ENCODE data around the gene CCR1.
"Not testable (repeated sequence)": the region's sequence is repeated elsewhere in the genome, so short reads cannot be mapped to it uniquely, and the experiment has no call there.

Gene CCR1

DNA sequence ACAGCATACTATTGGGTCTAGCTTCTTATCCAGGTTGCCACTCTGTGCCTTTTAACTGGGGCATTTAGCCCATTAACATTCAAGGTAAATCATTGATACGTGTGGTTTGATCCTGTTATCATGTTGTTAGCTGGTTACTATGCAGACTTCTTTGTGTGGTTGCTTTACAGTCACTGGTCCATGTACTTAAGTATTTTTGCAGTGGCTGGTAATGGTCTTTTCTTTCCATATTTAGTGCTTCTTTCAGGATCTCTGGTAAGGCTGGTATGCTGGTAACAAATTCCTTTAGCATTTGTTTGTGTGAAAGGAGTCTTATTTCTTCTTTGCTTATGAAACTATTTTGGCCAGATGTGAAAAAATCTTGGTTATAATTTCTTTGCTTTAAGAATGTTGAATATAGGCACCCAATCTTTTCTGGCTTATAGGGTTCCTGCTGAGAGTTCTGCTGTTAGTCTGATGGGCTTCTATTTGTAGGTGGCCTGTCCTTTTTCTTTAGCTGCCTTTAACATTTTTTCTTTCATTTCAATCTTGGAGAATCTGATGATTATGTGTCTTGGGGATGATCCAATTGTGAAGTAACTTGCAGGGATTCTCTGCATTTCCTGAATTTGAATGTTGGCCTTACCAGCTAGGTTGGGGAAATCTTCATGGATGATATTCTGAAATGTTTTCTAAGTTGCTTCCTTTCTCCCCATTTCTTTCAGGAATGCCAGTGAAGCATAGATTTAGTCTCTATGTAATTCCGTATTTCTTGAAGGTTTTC, 39.3 kb downstream of the CCR1 start:
- no peak for DNase-seq (ENCODE audit: low spot score)

DNA sequence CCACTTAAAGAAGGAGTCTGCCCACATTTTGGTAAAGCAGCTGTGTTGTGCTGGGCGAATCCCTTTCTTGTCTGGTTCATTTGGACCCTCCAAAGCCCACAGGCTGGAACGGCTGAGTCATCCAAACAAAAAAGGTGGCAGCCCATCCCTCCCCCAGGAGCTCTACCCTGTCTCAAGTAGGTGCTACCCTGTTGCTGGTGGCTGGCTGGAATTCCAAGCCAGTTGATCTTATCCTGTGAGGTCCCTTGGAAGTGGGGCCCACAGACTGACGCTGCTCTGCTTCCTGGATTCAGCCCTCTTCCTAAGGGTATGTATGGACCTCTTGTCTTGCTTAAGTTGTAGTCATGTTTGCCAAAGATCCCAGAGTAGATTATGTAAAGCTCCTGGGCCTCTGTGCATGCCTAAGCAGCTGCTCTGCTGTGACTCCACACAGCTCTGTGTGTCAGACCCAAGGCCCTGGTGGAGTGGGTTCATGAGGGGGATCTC, 44.5 kb downstream of the CCR1 start:
- DNase-seq (ENCODE audit: low spot score): no peak

- DNase-seq (ENCODE audit: low spot score): no peak
Measured at GRCh38 chr3:46162975-46163555, 45.0 kb downstream of the CCR1 start.

DNA sequence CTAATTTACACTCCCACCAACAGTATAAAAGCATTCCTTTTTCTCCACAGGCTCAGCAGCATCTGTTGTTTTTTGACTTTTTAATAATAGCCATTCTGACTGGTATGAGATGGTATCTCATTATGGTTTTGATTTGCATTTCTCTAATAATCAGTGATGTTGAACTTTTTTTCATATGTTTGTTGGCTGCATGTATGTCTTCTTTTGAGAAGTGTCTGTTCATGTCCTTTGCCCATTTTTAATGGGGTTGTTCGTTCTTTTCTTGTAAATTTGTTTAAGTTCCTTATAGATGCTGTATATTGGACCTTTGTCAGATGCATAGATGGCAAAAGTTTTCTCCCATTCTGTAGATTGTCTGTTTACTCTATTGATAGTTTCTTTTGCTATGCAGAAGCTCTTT, 50.4 kb downstream of the CCR1 start:
- DNase-seq (ENCODE audit: low spot score): not testable (repeated sequence)

DNA sequence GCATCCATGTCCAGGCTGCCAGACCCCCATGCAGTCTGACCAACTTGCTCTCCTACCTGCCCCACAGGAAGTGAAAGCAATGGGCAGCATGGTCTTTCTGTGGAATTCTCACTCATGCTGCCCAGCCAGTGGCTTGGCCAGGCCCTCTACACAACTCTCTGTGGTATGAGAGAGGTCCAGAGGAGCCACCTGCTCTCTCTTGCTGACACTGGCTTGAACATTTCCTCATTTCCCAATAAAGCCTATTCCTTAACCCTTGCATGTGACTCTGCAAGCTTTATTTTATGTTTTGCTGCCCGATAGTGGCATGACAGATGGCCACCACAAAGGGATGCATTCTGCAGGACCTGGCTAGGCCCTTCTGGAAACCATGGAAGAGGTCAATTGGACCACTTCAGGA, 53.8 kb downstream of the CCR1 start:
- DNase-seq (ENCODE audit: low spot score): no peak

Data from AG08395 (cell line).